Common myeloid progenitor, CD34-positive (primary cell): ENCODE measurements around the gene REEP1.
A peak's percentile ranks its signal among the peaks of the same experiment; 100 is the strongest.

Source experiments
- CTCF ChIA-PET: fragments of 350-600 bp; sonication (Branson Sonifier 250); formaldehyde crosslinking; loops from one replicate; lab custom pipeline; 2021; ENCODE audit warnings: antibody characterized with exemption; lab: Charles Lee
- POLR2A ChIA-PET: fragments of 350-600 bp; sonication (Branson Sonifier 250); formaldehyde crosslinking; loops from one replicate; lab custom pipeline; 2021; ENCODE audit warnings: antibody characterized with exemption; lab: Charles Lee
- DNase-seq, 3 donors: peaks; one replicate each; pipeline versions ENCODE4 v3.0.0 to v3.0.0-alpha.2; 2013
- H3K27ac ChIP-seq, 2 experiments: 1 replicate in 1 of 2; 2 replicates in 1 of 2; pipeline ENCODE4 v1.7.0; 2013; ENCODE audit warnings: inconsistent platforms in 2 of 2, low read length in 2 of 2, mild to moderate bottlenecking in 2 of 2, low read depth in 1 of 2, moderate library complexity in 1 of 2; ENCODE audit not compliant: severe bottlenecking in 2 of 2, insufficient read depth in 1 of 2, poor library complexity in 1 of 2
- H3K27me3 ChIP-seq, 5 experiments: replicated peaks in 2 of 5; 1 replicate in 3 of 5; 2 replicates in 2 of 5; pipeline versions ENCODE4 v1.6.1 to v1.7.0; 2013; ENCODE audit warnings: low read length in 4 of 5, mild to moderate bottlenecking in 2 of 5, moderate library complexity in 2 of 5, inconsistent platforms in 1 of 5; ENCODE audit not compliant: insufficient read depth in 5 of 5, control insufficient read depth in 4 of 5
- H3K36me3 ChIP-seq, 4 experiments: 1 replicate in 2 of 4; 2 replicates in 2 of 4; pipeline versions ENCODE4 v1.6.1 to v1.7.0; 2013; ENCODE audit warnings: low read length in 3 of 4, control low read depth in 1 of 4, mild to moderate bottlenecking in 1 of 4; ENCODE audit not compliant: control insufficient read depth in 4 of 4, insufficient read depth in 4 of 4
- H3K4me1 ChIP-seq, 4 experiments: 1 replicate in 3 of 4; 2 replicates in 1 of 4; pipeline versions ENCODE4 v1.6.1 to v1.7.1; 2013; ENCODE audit warnings: low read length in 3 of 4, mild to moderate bottlenecking in 3 of 4, control low read depth in 1 of 4, inconsistent platforms in 1 of 4, moderate library complexity in 1 of 4; ENCODE audit not compliant: control insufficient read depth in 4 of 4, insufficient read depth in 4 of 4; ENCODE audit errors: control extremely low read depth in 1 of 4
- H3K4me3 ChIP-seq, 7 experiments: 1 replicate in 4 of 7; 2 replicates in 3 of 7; pipeline versions ENCODE4 v1.5.1 to v1.7.0; 2013; ENCODE audit warnings: mild to moderate bottlenecking in 7 of 7, low read length in 6 of 7, moderate library complexity in 6 of 7, inconsistent platforms in 2 of 7, low read depth in 2 of 7, control low read depth in 1 of 7; ENCODE audit not compliant: insufficient read depth in 4 of 7, control insufficient read depth in 1 of 7; ENCODE audit errors: extremely low read depth in 1 of 7
- H3K9me3 ChIP-seq, 5 experiments: 1 replicate in 4 of 5; 2 replicates in 1 of 5; pipeline versions ENCODE4 v1.6.1 to v1.7.1; 2013; ENCODE audit warnings: low read length in 4 of 5, mild to moderate bottlenecking in 2 of 5, inconsistent platforms in 1 of 5, low read depth in 1 of 5, moderate library complexity in 1 of 5; ENCODE audit not compliant: control insufficient read depth in 4 of 5, insufficient read depth in 2 of 5; ENCODE audit errors: control extremely low read depth in 1 of 5
- WGBS: methylation state at CpG from one replicate; pipeline ENCODE4 v1.1.5; 2013; ENCODE audit not compliant: insufficient coverage; 5-methylcytosine and 5-hydroxymethylcytosine counted together

REEP1 gene

DNA sequence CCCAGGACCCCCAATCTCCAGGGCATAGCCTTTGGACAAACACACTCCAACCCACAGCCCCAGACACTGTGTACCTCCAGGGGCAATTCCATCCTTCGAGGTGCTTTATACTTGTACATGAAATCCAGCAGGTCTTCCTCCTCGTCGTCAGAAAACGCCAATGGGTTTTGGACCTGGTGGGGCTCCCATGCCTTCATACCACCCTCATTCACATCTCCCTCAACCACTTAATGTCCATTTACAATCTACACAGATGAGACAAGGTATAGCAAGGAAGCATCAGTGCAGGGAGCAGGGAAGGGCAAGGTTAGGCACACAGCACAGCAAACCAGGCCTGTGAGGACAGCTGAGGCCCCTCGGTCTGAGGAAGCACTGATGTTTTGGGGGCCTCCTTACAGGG is 117.5 kb downstream of the REEP1 start:
- Histone ChIP-seq H3K4me3 (no peak overlapping the region), H3K36me3 (no peaks in the 10 kb centered on the region), H3K9me3 (no peaks in the 10 kb centered on the region), H3K27me3 (no peaks in the 10 kb centered on the region), H3K27ac (no peak overlapping the region), H3K4me1 (peaks cover 0 to 18% (median 0%) of the 10 kb centered on the region in 4 experiments)
- ChIA-PET POLR2A (no interaction called here), CTCF (interaction anchor here (1.2 to 3.6 kb wide), 9 partner anchors 14 to 272 kb away, joined by 3 to 30 read pairs (median 6); no protein-coding TSS in a partner anchor)
- WGBS = 83% methylated on average over 2 of the region's 5 CpGs
- DNase-seq = no peak

DNA sequence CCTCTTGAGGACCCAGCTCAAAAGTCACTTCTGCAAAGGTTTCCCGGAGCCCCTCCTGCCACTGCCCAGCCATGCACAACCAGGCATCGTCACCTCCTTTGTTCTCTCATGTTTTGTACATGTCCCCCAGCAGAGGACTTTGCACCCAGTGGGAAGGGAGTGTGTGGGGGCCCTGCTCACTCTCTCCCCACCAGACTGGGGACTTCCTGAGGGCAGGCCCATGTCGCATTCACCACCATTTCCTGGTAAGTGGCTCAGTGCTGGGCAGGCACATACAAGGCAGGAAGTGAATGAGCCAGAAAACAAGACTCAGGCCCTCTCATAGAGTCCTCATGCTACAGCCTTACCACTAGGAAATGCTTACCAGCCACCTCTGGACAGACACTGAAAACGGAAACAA is 119.3 kb downstream of the REEP1 start:
- ChIA-PET POLR2A (no interaction called here), CTCF (no interaction called here)
- peaks cover 0 to 13% (median 2%) of the 10 kb centered on the region in 4 experiments for H3K4me1 ChIP-seq
- no peak for DNase-seq
- no peaks in the 10 kb centered on the region for H3K9me3 ChIP-seq
- 33% methylated on average over 1 of the region's 4 CpGs for WGBS
- no peak overlapping the region for H3K27ac ChIP-seq
- H3K36me3 ChIP-seq = peaks cover 0 to 6% (median 2%) of the 10 kb centered on the region in 4 experiments
- H3K4me3 ChIP-seq = no peak overlapping the region
- H3K27me3 ChIP-seq = no peaks in the 10 kb centered on the region

DNA sequence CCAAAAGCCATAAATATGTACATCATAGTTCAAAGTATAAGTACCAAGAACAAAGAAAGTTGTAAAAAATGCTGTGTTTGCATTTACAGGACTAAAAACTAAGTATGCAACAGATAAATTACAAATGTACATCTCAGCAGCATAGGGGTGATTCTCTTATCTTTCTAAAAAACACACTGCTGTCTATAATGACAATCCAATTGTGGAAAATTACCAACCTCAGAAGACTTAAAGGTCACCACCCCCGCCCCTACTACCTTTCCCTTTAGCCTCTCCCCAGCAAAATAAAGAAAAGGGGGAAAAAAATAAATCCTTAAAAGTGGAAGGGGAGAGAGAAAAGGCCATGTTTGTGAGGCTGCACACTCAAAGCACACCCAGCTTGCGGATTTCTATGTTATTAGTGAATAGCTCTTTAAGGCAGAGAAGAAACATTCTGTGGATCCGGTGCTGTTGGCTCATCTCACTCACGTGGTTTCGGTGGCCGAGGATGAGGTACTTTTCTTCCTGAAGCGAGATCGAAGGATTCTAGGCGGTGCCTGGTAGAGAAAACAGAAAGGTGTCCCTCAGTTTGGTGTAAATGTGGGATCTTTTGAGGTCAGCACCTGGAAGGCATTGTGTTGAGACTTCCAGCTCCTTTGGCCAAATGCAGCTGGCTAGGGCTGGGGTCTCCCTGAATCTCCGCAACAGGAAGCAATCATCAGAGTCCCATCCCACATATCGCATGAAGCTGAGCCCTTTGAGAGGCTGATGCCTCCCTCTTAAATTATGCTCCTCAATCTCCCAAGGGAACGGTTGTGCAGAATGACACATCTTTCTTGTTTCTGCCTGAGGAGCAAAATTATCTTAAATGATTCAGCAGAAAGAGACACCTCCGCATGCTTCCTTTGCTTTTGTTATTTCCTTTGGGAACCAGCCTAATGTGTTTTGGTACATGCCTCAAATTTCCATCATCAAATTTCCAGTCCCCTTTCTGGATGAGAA is 120.6 kb downstream of the REEP1 start:
- H3K36me3 ChIP-seq = peaks cover 6 to 15% (median 10%) of the 10 kb centered on the region in 4 experiments
- 84% methylated on average over 6 of the region's 13 CpGs for WGBS
- no peaks in the 10 kb centered on the region for H3K27me3 ChIP-seq
- H3K9me3 ChIP-seq = no peaks in the 10 kb centered on the region
- ChIA-PET POLR2A (no interaction called here), CTCF (interaction anchor here (1.0 kb wide), 1 partner anchor 165 kb away, joined by 3 read pairs; no protein-coding TSS in a partner anchor)
- H3K27ac ChIP-seq = peak overlapping the region in 1 of 2 experiments; percentile 29
- DNase-seq = peak in 1 of 3 donors; percentile 19
- H3K4me3 ChIP-seq = peak overlapping the region in 1 of 7 experiments; percentile 4
- peaks cover 0 to 15% (median 0%) of the 10 kb centered on the region in 4 experiments for H3K4me1 ChIP-seq

DNA sequence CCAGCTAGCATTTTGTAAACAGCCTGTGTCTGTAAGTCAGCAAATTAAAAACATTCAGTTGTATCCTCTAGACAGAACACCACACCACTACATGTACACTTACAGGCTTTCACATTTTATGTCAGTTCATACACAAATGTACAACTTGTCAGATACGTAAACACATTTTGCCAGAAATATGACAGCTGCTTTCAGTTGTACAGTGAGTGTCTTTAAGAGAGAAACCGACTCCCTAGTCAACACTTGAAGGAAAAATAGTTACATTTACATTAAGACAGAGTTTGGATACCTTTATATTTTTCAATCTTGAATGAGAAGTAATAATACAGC is 123.0 kb downstream of the REEP1 start:
- POLR2A ChIA-PET = interaction anchor here (0.6 to 1.2 kb wide), 2 partner anchors 245 to 529 kb away, joined by 4 read pairs; no protein-coding TSS in a partner anchor
- H3K9me3 ChIP-seq = no peaks in the 10 kb centered on the region
- H3K36me3 ChIP-seq = peaks cover 9 to 35% (median 22%) of the 10 kb centered on the region in 4 experiments
- H3K4me3 ChIP-seq = no peak overlapping the region
- no peak for DNase-seq
- peaks cover 0 to 15% (median 0%) of the 10 kb centered on the region in 4 experiments for H3K4me1 ChIP-seq
- 100% methylated on average over 1 of the region's 2 CpGs for WGBS
- no peaks in the 10 kb centered on the region for H3K27me3 ChIP-seq
- CTCF ChIA-PET = interaction anchor here (0.7 to 2.8 kb wide), 3 partner anchors 31 to 155 kb away, joined by 3 to 7 read pairs (median 6); no protein-coding TSS in a partner anchor
- peak overlapping the region in 1 of 2 experiments; percentile 28 for H3K27ac ChIP-seq

GRCh38 chr2:86213699-86214502 is 123.5 kb downstream of the REEP1 start:
- Histone ChIP-seq H3K27ac (peak overlapping the region in 1 of 2 experiments; percentile 28), H3K9me3 (no peaks in the 10 kb centered on the region), H3K27me3 (no peaks in the 10 kb centered on the region), H3K36me3 (peaks cover 12 to 41% (median 25%) of the 10 kb centered on the region in 4 experiments), H3K4me1 (peaks cover 0 to 15% (median 0%) of the 10 kb centered on the region in 4 experiments), H3K4me3 (no peak overlapping the region)
- ChIA-PET CTCF (interaction anchor here (0.7 to 2.8 kb wide), 6 partner anchors 11 to 158 kb away, joined by 3 to 7 read pairs (median 3); no protein-coding TSS in a partner anchor), POLR2A (interaction anchor here (1.2 kb wide), 1 partner anchor 245 kb away, joined by 4 read pairs; no protein-coding TSS in a partner anchor)
- peak in 2 of 3 donors; percentile 42 to 53 for DNase-seq
- 25% methylated on average over 2 of the region's 4 CpGs for WGBS

DNA sequence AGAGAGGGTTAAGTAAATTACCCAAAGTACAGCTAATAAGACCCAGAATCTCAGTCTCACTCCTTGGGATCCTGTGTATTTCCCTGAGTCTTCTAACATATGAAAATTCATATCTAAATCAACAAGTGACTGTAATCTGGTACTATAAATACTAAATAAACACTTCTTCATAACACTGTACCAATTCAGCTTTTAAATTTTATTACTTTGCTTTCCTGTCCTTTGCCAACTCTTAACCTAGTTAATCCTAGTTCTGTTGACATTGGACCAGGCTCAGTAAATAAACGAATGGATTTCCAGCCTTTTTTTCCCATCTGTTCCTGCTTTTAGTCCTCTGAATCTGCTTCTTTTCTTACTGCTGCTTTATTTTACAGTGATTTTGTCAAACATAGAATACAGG is 124.4 kb downstream of the REEP1 start:
- H3K36me3 ChIP-seq = peaks cover 12 to 49% (median 30%) of the 10 kb centered on the region in 4 experiments
- CTCF ChIA-PET = interaction anchor here (0.8 to 2.8 kb wide), 3 partner anchors 10 to 159 kb away, joined by 3 to 7 read pairs (median 3); no protein-coding TSS in a partner anchor
- H3K9me3 ChIP-seq = no peaks in the 10 kb centered on the region
- H3K4me1 ChIP-seq = peaks cover 0 to 15% (median 0%) of the 10 kb centered on the region in 4 experiments
- H3K27ac ChIP-seq = no peak overlapping the region
- no peak for DNase-seq
- POLR2A ChIA-PET = no interaction called here
- 86% methylated on average over 1 of the region's 1 CpG for WGBS
- H3K4me3 ChIP-seq = no peak overlapping the region
- H3K27me3 ChIP-seq = no peaks in the 10 kb centered on the region
